K562 (cell line): ENCODE results near the gene TFRC. TPM values are rescaled to one million over a fixed set of nuclear protein-coding genes. Genes with fewer than 3 reads are reported as not detected.

Source experiments
- ATAC-seq: fragments of 200-7000 bp; cut with Tn5 transposase; 3 replicates; pipeline ENCODE4 v1.9.1; 2020; ENCODE audit warnings: moderate library complexity
- BruUV-seq: library from RNA; stranded (reverse); fragments of 400-500 nt; replicated peaks from 2 replicates; lab custom pipeline; 2021; lab: Mats Ljungman, UMichigan
- CTCF ChIA-PET: fragments of 300-600 bp; formaldehyde crosslinking; extraction: SDS; loops from one replicate; lab custom pipeline; 2021; ENCODE audit warnings: low intra/inter-chr PET ratio; lab: Yijun Ruan, JAX
- POLR2A ChIA-PET: fragments of 300-600, 350-650 bp; sonication (Branson Sonifier 250); formaldehyde crosslinking; extraction: SDS; loops from one replicate; lab custom pipeline; 2021; ENCODE audit warnings: antibody characterized with exemption, inconsistent platforms; lab: Yijun Ruan, JAX
- DNase-seq, 4 experiments: peaks; one replicate each; pipeline versions ENCODE4 v3.0.0 to v3.0.0-alpha.2; 2011 to 2018; ENCODE audit warnings: low spot score in 3 of 4, mixed read lengths in 3 of 4; ENCODE audit errors: extremely low read depth in 1 of 4
- FAIRE-seq: peaks from 2 replicates; lab custom pipeline; 2011; peaks lifted over from hg19 to GRCh38; lab: Jason Lieb, UNC
- H2AFZ ChIP-seq: 2 replicates; pipeline ENCODE4 v1.6.0; 2011; ENCODE audit warnings: low read depth, low read length, control low read depth, inconsistent platforms
- H3K27ac ChIP-seq: fragments of 200-600 bp; 3 replicates; pipeline ENCODE4 v1.8.0; 2011; ENCODE audit warnings: low read depth, mild to moderate bottlenecking, control low read depth, inconsistent platforms, low read length, moderate library complexity, mixed read lengths; ENCODE audit errors: extremely low read depth
- H3K27me3 ChIP-seq, 2 experiments: fragments of 300-600 bp in 1 of 2; 2 replicates in 1 of 2; 3 replicates in 1 of 2; pipeline versions ENCODE4 v1.6.0 to v1.8.0; 2011; ENCODE audit warnings: inconsistent platforms in 2 of 2, low read length in 2 of 2, mild to moderate bottlenecking in 1 of 2, mixed read lengths in 1 of 2, moderate library complexity in 1 of 2; ENCODE audit not compliant: control insufficient read depth in 2 of 2, insufficient read depth in 2 of 2
- H3K36me3 ChIP-seq: fragments of 300-600 bp; 3 replicates; pipeline ENCODE4 v1.8.0; 2011; ENCODE audit warnings: mild to moderate bottlenecking, low read length, inconsistent platforms; ENCODE audit not compliant: control insufficient read depth, insufficient read depth
- H3K4me1 ChIP-seq, 2 experiments: fragments of 200-600 bp in 1 of 2; replicated peaks in 1 of 2; 2 replicates in 1 of 2; 3 replicates in 1 of 2; pipeline versions ENCODE4 v1.5.1 to v1.8.0; 2011; ENCODE audit warnings: inconsistent platforms in 2 of 2, low read length in 2 of 2, mild to moderate bottlenecking in 1 of 2, mixed read lengths in 1 of 2, moderate library complexity in 1 of 2; ENCODE audit not compliant: control insufficient read depth in 2 of 2, insufficient read depth in 2 of 2
- H3K4me2 ChIP-seq: 2 replicates; pipeline ENCODE4 v1.6.1; 2011; ENCODE audit warnings: low read length, control low read depth, inconsistent platforms, mixed read lengths; ENCODE audit not compliant: insufficient read depth
- H3K4me3 ChIP-seq: fragments of 200-600 bp; sonication (generic), shearing (Covaris generic); 2 replicates; pipeline ENCODE4 v1.5.1; 2016; ENCODE audit warnings: control low read depth, inconsistent platforms
- H3K79me2 ChIP-seq: fragments of 200-600 bp; 3 replicates; pipeline ENCODE4 v1.8.0; 2011; ENCODE audit warnings: low read length, inconsistent platforms; ENCODE audit not compliant: control insufficient read depth, insufficient read depth
- H3K9ac ChIP-seq, 2 experiments: 2 replicates each; pipeline versions ENCODE4 v1.6.0 to v1.6.1; 2011; ENCODE audit warnings: low read depth in 2 of 2, low read length in 2 of 2, control low read depth in 1 of 2, inconsistent platforms in 1 of 2, mild to moderate bottlenecking in 1 of 2, mixed read lengths in 1 of 2; ENCODE audit not compliant: insufficient read depth in 1 of 2
- H3K9me1 ChIP-seq: one replicate; pipeline ENCODE4 v1.6.0; 2011; ENCODE audit warnings: inconsistent platforms, mild to moderate bottlenecking, low read length, moderate library complexity; ENCODE audit not compliant: control insufficient read depth, insufficient read depth
- H3K9me3 ChIP-seq: replicated peaks from 2 replicates; pipeline ENCODE4 v1.5.1; 2011; ENCODE audit warnings: low read depth, low read length, inconsistent platforms; ENCODE audit not compliant: control insufficient read depth, insufficient read depth
- H4K20me1 ChIP-seq: replicated peaks from 2 replicates; pipeline ENCODE4 v1.6.1; 2011; ENCODE audit warnings: low read length, inconsistent platforms, mixed read lengths; ENCODE audit not compliant: control insufficient read depth, insufficient read depth
- CBX5 ChIP-seq: IDR thresholded peaks from 2 replicates; pipeline ENCODE4 v1.6.1; 2014; ENCODE audit warnings: low read depth, borderline replicate concordance
- GABPB2 ChIP-seq: fragments of 250-450 bp; sonication (Bioruptor Pico); conservative IDR thresholded peaks from 2 replicates; pipeline ENCODE4 v1.5.1; 2021; ENCODE audit warnings: mild to moderate bottlenecking
- HMG20A ChIP-seq: fragments of 450-650 bp; formaldehyde crosslinking; conservative IDR thresholded peaks from 2 replicates; pipeline ENCODE4 v1.4.0; 2020; ENCODE audit warnings: mild to moderate bottlenecking, mixed read lengths
- MEIS2 ChIP-seq: fragments of 450-650 bp; IDR thresholded peaks from 2 replicates; pipeline ENCODE4 v1.6.1; 2014; ENCODE audit warnings: mild to moderate bottlenecking; ENCODE audit not compliant: partially characterized antibody
- POLR2AphosphoS5 ChIP-seq: IDR thresholded peaks from 2 replicates; pipeline ENCODE4 v1.6.1; 2011; ENCODE audit warnings: mild to moderate bottlenecking, low read depth, low read length, moderate library complexity; ENCODE audit not compliant: control insufficient read depth, insufficient read depth
- POLR2G ChIP-seq: fragments of 200-400 bp; formaldehyde crosslinking; IDR thresholded peaks from 2 replicates; pipeline ENCODE4 v1.6.1; 2017; ENCODE audit warnings: low read depth, mild to moderate bottlenecking, antibody characterized with exemption, low read length, moderate library complexity
- POLR3G ChIP-seq: IDR thresholded peaks from 2 replicates; pipeline ENCODE4 v1.6.1; 2011; ENCODE audit not compliant: insufficient read length, insufficient replicate concordance; ENCODE audit errors: extremely low read depth
- RBFOX2 ChIP-seq: fragments of 200-400 bp; formaldehyde crosslinking; IDR thresholded peaks from 2 replicates; pipeline ENCODE4 v1.6.1; 2017; ENCODE audit warnings: low read depth, mild to moderate bottlenecking, low read length, moderate library complexity
- RBM22 ChIP-seq: fragments of 200-400 bp; formaldehyde crosslinking; IDR thresholded peaks from 2 replicates; pipeline ENCODE4 v1.6.1; 2018; ENCODE audit warnings: low read length, low read depth; ENCODE audit not compliant: poor library complexity, severe bottlenecking
- TEAD1 ChIP-seq, 2 experiments: fragments of 450-650 bp in 1 of 2; sonication (generic) in 1 of 2; formaldehyde crosslinking; IDR thresholded peaks; 2 replicates each; pipeline versions ENCODE4 v1.4.0 to v1.8.0; 2020 to 2022; ENCODE audit warnings: mild to moderate bottlenecking in 2 of 2, missing genetic modification reagents in 1 of 2
- ZNF124 ChIP-seq: sonication (generic); formaldehyde crosslinking; IDR thresholded peaks from 2 replicates; pipeline ENCODE4 v1.8.1; 2022; ENCODE audit warnings: missing genetic modification reagents
- WGBS: fragments of 100-300 bp; shearing (Covaris generic); methylation state at CpG from one replicate; pipeline ENCODE4 v1.1.6; 2016; ENCODE audit warnings: low coverage, mixed read lengths; ENCODE audit not compliant: insufficient coverage; ENCODE audit errors: missing lambda C conversion rate; 5-methylcytosine and 5-hydroxymethylcytosine counted together
- in situ Hi-C: fragments of 300-500 bp; cut with MboI; formaldehyde crosslinking; loops from 4 replicates; pipeline ENCODE4 v1.15.0; 2018; ENCODE audit warnings: inconsistent platforms, mixed read lengths
- intact Hi-C: fragments of 100-400 bp; cut with micrococcal nuclease; formaldehyde crosslinking; loops from 2 replicates; pipeline ENCODE4 v1.14.2; 2022
- polyA plus RNA-seq, 8 experiments: library from polyadenylated mRNA; depleted of rRNA in 4 of 8; stranded (reverse) in 5 of 8; unstranded in 3 of 8; fragments of >200 nt; fragmentation: Nextera tagmentation in 2 of 8; fragmentation: Illumina TruSeq in 1 of 8; extraction: Ambion mirVana in 2 of 8; extraction: Trizol in 1 of 8; gene quantifications; 2 replicates each; pipeline versions ENCODE4 v1.2.1 to v1.2.3, GENCODE V29; 2011 to 2014; ENCODE audit warnings: inconsistent platforms in 1 of 8, missing spikeins in 1 of 8
- total RNA-seq, 7 experiments: library from RNA; depleted of rRNA in 6 of 7; stranded (reverse); fragments of >200 nt in 6 of 7; fragmentation: Illumina TruSeq in 2 of 7; extraction: Trizol in 2 of 7; gene quantifications; 2 replicates each; pipeline versions ENCODE4 v1.2.1 to v1.2.3, GENCODE V29; 2011 to 2021; ENCODE audit warnings: low replicate concordance in 1 of 7
- TF ChIP-seq, protein P1 (sequence below): fragments of 450-650 bp; IDR thresholded peaks from 2 replicates; pipeline ENCODE4 v1.6.1; 2016

Gene TFRC
- total and polyA plus RNA-seq, 9 of the 15 experiments (the other 6 are each of a cell fraction or from before 2014, with no cell fraction given), result 149 to 679 (median 332) TPM

DNA sequence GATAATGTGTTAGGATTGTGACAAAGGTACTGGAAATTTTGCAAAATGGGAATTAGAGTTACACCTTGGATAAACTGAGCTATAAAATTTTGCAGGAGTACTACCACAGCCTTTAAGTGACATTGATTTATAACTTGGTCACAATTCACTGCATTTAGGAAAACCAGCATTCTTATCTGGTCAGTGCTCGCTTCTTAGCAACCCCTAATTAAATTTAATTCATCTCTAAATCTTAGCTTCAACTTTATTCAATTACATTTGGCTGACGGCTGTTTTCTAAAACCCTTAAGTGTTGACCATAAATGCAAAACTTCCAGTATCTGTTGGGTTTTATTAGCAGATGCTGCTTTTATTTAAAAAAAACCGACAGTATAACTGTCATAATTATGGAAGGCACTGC lies 31.3 kb downstream of the TFRC start:
- intact Hi-C loops (no loop called here), in situ Hi-C loops (no loop called here)
- Histone ChIP-seq H3K9ac (no peak overlapping the region), H3K4me1 (no peaks in the 10 kb centered on the region; a peak in 1 of 5 replicates), H4K20me1 (peaks cover 38% of the 10 kb centered on the region), H3K4me3 (no peak overlapping the region), H3K27ac (no peak overlapping the region), H3K27me3 (no peaks in the 10 kb centered on the region), H3K79me2 (peaks cover 16% of the 10 kb centered on the region), H3K4me2 (no peak overlapping the region), H3K9me1 (no peaks in the 10 kb centered on the region), H3K9me3 (no peaks in the 10 kb centered on the region), H2AFZ (no peak overlapping the region), H3K36me3 (peaks cover 87% of the 10 kb centered on the region)
- POLR2A ChIA-PET, result interaction anchor here (0.8 to 4.5 kb wide), 13 partner anchors 9 to 157 kb away, joined by 3 to 33 read pairs (median 5); no protein-coding TSS in a partner anchor
- CTCF ChIA-PET, result no interaction called here
- ATAC-seq, result no peak
- FAIRE-seq, result no peak
- BruUV-seq, result TSS peak; percentile 15
- DNase-seq, result no peak
- 85% methylated on average over 3 of the region's 3 CpGs for WGBS
- TF ChIP-seq GABPB2 (CRISPR knock-in tag) (no peak), TEAD1 (CRISPR knock-in tag; IDR thresholded peaks at IDR 0.05) (no peak), POLR3G (no peak), POLR2AphosphoS5 (peak; percentile 12; the same call in 1 of the 2 replicates), RBFOX2 (peak; percentile 28; the same call in 1 of the 2 replicates), HMG20A (no peak), ZNF124 (CRISPR knock-in tag) (no peak), RBM22 (peak; percentile 91), MEIS2 (peak; percentile 36), CBX5 (no peak), POLR2G (peak; percentile 55)
- TF ChIP-seq, protein P1, sequence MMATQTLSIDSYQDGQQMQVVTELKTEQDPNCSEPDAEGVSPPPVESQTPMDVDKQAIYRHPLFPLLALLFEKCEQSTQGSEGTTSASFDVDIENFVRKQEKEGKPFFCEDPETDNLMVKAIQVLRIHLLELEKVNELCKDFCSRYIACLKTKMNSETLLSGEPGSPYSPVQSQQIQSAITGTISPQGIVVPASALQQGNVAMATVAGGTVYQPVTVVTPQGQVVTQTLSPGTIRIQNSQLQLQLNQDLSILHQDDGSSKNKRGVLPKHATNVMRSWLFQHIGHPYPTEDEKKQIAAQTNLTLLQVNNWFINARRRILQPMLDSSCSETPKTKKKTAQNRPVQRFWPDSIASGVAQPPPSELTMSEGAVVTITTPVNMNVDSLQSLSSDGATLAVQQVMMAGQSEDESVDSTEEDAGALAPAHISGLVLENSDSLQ, result peak; percentile 25; the same call in 1 of the 2 replicates
